CD4-positive, alpha-beta T cell treated with Interleukin-4 for 4 hours (primary cell): Measurements from ENCODE around the gene CBX2.

ENCODE experiments used
- DNase-seq: peaks from one replicate; pipeline ENCODE4 v3.0.0-alpha.2; 2020

The CBX2 gene

GRCh38 chr17:79814974-79815835 lies 37.3 kb downstream of the CBX2 start:
- no peak for DNase-seq

DNA sequence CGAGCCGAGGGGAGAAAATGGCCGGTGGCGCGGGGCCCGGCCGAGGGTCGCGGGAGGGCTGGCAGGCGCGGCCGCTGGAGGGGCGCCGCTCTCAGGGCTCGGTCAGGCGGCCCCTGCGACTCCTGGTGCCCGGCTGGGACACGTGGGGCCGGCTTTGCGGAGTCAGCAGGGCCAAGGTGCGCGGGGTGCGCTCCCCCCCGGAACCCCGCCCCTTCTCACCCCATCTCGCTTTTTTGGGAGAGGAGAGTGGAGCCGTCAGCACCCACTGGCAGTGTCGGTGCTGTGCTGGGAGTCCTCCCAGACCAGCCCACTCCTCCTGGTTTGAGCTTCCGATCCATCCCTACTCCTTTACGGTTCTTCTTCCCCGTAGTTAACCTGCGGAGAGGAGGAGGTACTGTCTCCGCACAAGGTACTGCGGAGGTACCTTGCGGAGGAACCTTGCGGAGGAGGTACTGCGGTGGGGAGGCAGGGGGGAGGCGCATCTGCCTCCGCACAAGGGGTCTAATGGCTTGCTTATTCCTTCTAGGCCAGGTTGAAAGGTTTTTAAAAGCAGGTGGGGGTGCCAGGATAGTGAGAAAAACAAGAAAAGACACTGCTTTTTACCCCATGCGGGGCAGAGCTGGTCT lies 38.0 kb downstream of the CBX2 start:
- no peak for DNase-seq

GRCh38 chr17:79818026-79818758 lies 40.2 kb downstream of the CBX2 start:
- DNase-seq = no peak

DNA sequence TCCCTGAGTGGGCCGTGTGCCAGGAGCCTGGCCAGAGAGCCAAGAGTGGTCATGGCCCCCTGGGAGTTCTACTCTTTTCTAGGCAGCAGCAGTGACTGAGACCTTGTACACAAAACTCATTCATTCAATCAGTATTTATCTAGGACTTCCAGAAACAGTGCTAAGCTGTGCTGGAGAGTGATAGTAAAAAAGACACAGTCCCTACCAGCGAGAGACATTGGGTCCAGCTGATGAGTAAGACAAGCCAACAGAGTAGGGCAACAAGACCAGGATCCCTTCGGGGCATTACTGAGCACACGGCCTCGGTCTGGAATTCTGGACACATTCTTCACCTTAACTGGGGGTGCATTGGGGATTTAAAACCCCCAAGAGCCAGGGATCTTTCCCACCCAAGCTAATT lies 41.1 kb downstream of the CBX2 start:
- no peak for DNase-seq

GRCh38 chr17:79819534-79820276 lies 41.8 kb downstream of the CBX2 start:
- no peak for DNase-seq

GRCh38 chr17:79820959-79821330 lies 43.0 kb downstream of the CBX2 start:
- DNase-seq = no peak

DNA sequence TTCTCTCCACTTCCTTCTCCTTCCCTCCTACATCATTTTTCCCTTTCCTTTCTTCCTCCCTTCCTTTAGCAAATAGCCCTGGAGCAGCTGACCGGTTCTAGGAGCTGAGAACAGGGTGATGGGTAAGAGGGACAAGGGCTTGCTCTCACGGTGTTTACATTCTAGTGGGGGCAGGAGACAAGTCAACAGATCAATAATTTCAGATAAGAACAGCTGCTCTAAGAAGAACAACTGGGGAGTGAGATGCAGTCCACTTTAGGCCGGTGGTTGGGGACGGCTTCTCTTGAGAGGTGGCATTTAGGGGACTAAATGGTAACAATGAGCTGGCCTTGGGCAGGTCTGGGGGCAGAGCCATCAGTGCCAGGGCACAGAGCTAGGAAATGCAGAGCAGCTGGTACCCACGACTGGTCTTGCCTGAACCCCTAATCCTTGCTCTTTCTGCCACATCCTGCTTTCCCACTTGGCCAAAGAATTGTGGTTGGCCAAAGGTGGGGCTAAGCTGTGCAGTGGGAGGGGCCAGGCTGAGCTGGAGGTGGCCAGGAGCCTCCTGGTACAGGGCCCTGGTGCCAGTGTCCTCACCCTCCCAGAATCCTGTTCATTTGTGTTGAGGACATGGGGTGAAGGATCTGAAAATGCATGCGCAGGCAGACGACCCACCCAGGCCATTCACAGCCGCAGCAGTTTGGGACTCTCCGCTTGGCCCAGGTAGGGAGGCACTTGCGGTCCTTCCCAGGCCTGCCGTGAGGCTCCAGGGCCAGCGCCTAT lies 43.6 kb downstream of the CBX2 start:
- no peak for DNase-seq

DNA sequence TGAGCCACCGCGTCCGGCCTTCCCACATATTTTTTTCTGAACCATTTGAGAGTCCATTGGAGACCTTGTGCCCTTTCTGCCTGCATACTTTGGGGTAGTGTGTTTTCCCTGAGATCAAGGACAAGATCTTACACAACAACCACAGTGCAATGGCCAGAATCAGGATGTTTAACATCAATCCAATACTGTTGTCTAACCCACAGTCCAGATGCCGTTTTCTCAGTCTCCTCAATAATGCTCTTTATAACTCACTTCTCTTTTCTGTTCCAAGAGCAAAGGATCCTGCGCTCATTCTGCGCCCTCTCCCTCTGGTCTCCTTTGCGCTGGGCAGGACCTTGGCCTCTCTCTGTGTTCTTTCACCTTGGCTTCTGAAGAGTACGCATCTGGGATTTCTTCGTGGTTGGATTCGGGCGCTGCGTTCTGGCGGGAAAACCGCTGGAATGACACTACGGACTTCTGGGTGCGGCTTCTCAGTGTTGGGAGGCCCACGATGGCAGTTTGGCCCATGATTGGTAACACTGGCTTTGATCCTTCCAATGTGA lies 44.7 kb downstream of the CBX2 start:
- DNase-seq = no peak

DNA sequence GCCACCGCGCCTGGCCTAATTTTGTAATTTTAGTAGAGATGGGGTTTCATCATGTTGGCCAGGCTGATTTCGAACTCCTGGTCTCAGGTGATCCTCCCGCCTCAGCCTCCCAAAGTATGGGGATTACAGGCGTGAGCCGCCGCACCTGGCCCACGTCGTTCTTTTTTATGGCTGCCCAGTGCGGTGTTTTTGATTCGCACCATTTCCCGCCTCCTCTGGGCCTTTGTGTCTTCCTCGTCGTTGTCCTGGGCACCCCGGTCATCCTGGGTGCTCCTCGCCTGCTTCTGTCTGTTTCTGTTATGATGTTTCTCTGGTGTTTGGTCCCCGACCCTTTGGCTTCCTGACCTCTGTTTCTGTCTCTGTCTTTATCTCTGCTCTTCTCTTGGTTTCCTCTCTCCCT lies 46.3 kb downstream of the CBX2 start:
- DNase-seq = no peak

- no peak for DNase-seq
These were observed 47.1 kb downstream of the CBX2 start for GRCh38 chr17:79824893-79825579.

DNA sequence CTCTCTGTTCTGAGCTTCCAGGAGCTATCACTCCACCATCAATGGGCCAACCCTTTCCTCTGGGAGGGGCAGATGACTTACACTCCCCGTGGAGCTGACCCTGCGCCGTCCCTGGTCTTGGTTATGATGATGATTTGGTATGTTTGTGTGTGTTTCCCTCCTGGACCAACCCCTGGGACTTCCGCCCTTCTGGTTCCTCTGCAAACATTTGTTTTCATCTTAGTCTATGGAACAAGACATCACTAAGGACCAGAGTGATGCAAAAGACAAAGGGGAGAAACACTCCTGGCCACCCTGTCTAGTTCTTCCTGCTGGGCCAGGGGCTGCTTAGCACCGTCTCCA lies 47.6 kb downstream of the CBX2 start:
- DNase-seq = no peak

DNA sequence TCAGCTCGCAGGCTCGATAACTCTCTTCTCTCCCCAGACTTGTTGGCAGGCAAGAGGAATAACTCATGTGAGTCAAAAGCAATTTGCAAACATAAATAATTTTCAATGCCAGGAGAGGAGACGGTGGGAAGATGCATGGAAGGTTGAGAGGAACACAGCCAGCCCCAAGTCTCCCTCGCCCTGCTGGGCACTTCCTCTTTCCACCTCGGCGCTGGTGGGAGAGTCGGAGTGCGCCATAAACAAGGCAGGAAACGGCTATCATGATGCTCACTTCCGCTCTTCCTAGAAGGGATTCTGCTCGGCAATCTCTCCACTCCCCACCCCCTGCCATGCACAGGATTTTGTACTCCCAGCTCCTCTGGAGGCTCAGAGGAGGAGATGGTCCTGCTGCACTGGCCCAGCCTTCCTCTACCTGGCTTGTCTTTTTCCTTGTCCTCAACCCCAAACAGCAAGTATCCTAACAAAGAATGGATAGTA lies 48.3 kb downstream of the CBX2 start:
- DNase-seq = no peak

- DNase-seq = no peak
These were observed 49.1 kb downstream of the CBX2 start for GRCh38 chr17:79826841-79827578.

- DNase-seq = no peak
These were observed 51.1 kb downstream of the CBX2 start for GRCh38 chr17:79829004-79829403.

DNA sequence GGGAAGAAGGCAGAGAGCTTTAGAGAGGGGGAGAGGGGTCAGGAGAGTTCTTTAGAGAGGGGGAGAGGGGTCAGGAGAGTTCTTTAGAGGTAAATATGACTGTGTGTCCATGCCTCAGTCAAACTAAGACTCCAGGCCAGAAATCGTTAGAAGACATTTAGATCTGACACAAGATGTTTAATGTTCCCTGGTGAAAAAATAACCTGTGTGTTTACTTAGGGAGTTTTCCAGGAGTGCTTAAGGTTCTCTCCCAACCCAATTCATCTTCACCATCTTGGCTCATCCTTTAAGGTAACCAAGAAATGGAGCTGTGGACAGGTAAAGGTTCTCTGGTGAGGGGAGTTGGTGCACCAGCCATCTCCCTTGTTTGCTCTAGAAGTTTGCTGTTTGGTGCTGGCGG lies 51.5 kb downstream of the CBX2 start:
- DNase-seq = no peak

DNA sequence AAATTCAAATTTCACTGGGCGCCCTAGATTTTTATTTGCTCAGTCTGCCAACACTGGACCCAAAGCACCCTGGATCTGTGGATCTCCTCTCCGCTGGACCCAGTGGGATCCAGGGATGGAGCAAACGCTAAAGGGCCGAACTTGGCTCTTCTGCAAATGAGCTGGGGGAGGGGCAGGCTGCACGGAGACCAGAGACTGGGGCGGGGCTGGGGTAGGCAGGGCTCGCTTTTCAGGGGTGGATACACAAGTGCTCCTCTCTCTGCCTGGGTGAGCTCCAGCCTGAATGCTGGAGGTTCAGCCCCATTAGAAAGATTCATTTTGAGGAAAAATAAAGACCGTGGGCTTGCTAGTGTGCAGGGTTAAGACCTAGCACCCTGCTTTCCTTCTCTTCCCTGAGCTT lies 52.4 kb downstream of the CBX2 start:
- DNase-seq = no peak

DNA sequence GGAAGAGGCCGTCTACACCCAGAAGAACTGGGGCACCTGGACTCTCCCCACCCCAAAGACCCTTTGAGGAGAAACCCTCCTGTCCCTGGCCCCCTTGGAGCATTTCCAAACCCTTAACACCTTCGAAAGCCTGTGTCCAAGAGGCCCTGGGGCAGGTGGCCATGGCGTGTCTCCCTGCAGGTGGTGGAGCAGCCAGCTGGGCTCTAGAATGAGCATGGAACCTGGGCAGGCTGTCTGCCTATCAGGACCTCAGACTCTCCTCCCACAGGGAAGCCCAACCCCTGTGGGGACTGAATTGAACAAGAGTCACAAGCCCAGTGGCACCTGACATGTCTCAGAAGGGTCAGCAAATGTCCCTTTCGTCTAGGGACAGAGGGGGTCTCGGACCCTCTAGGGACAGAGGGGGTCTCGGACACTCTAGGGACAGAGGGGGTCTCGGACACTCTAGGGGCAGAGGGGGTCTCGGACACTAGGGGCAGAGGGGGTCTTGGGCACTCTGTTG lies 52.9 kb downstream of the CBX2 start:
- DNase-seq = no peak

- no peak for DNase-seq
These were observed 53.6 kb downstream of the CBX2 start for GRCh38 chr17:79831265-79832217.
